ENCODE results near the gene PTPRJ. TPM values are rescaled to one million over a fixed set of nuclear protein-coding genes. Genes with fewer than 3 reads are reported as not detected.
A peak's percentile ranks its signal among the peaks of the same experiment; 100 is the strongest.

The PTPRJ gene
- total RNA-seq, 1 experiment from 2014 or later, result 11.9 TPM

- DNase-seq (ENCODE audit: low read depth), result no peak
Observed at GRCh38 chr11:48058788-48059187, 78.4 kb downstream of the PTPRJ start.

- no peak for DNase-seq (ENCODE audit: low read depth)
Observed at GRCh38 chr11:48062649-48063048, 82.3 kb downstream of the PTPRJ start.

- peak; percentile 83 for DNase-seq (ENCODE audit: low read depth)
Observed at GRCh38 chr11:48063424-48063978, 83.1 kb downstream of the PTPRJ start.

GRCh38 chr11:48064306-48064705, 83.9 kb downstream of the PTPRJ start:
- DNase-seq (ENCODE audit: low read depth), result peak; percentile 37

GRCh38 chr11:48066881-48067800, 86.8 kb downstream of the PTPRJ start:
- DNase-seq (ENCODE audit: low read depth), result no peak

- DNase-seq (ENCODE audit: low read depth), result no peak
Observed at GRCh38 chr11:48073031-48073861, 92.9 kb downstream of the PTPRJ start.

GRCh38 chr11:48074425-48075181, 94.2 kb downstream of the PTPRJ start:
- no peak for DNase-seq (ENCODE audit: low read depth)

GRCh38 chr11:48075637-48076036, 95.3 kb downstream of the PTPRJ start:
- DNase-seq (ENCODE audit: low read depth), result no peak

- DNase-seq (ENCODE audit: low read depth), result no peak
Observed at GRCh38 chr11:48077251-48077650, 96.9 kb downstream of the PTPRJ start.

- no peak for DNase-seq (ENCODE audit: low read depth)
Observed at GRCh38 chr11:48078689-48079088, 98.3 kb downstream of the PTPRJ start.

- DNase-seq (ENCODE audit: low read depth), result no peak
Observed at GRCh38 chr11:48079596-48079995, 99.2 kb downstream of the PTPRJ start.

- no peak for DNase-seq (ENCODE audit: low read depth)
Observed at GRCh38 chr11:48080301-48080861, 100.0 kb downstream of the PTPRJ start.

GRCh38 chr11:48081151-48082010, 101.0 kb downstream of the PTPRJ start:
- peak; percentile 91 for DNase-seq (ENCODE audit: low read depth)

- no peak for DNase-seq (ENCODE audit: low read depth)
Observed at GRCh38 chr11:48082771-48083170, 102.4 kb downstream of the PTPRJ start.

GRCh38 chr11:48083421-48083820, 103.1 kb downstream of the PTPRJ start:
- DNase-seq (ENCODE audit: low read depth), result no peak

- DNase-seq (ENCODE audit: low read depth), result no peak
Observed at GRCh38 chr11:48085688-48086087, 105.3 kb downstream of the PTPRJ start.

GRCh38 chr11:48087422-48087821, 107.1 kb downstream of the PTPRJ start:
- DNase-seq (ENCODE audit: low read depth), result no peak

GRCh38 chr11:48087974-48088681, 107.8 kb downstream of the PTPRJ start:
- no peak for DNase-seq (ENCODE audit: low read depth)

GRCh38 chr11:48088682-48089050, 108.3 kb downstream of the PTPRJ start:
- DNase-seq (ENCODE audit: low read depth), result no peak

Measured in HT1080 (cell line).